ENCODE measurements around the gene STX17.
"Not testable (repeated sequence)": the region's sequence is repeated elsewhere in the genome, so short reads cannot be mapped to it uniquely, and the experiment has no call there.

The STX17 gene

GRCh38 chr9:99977033-99977792 lies 70.8 kb downstream of the STX17 start:
- DNase-seq = no peak

- DNase-seq = no peak
Measured at GRCh38 chr9:99978221-99978620, 71.8 kb downstream of the STX17 start.

GRCh38 chr9:99980598-99980997 lies 74.1 kb downstream of the STX17 start:
- DNase-seq = no peak

- DNase-seq = no peak
Measured at GRCh38 chr9:99986642-99987041, 80.2 kb downstream of the STX17 start.

- not testable (repeated sequence) for DNase-seq
Measured at GRCh38 chr9:99990508-99990907, 84.1 kb downstream of the STX17 start.

GRCh38 chr9:99998266-99998665 lies 91.8 kb downstream of the STX17 start:
- DNase-seq = no peak

- no peak for DNase-seq
Measured at GRCh38 chr9:99998866-99999265, 92.4 kb downstream of the STX17 start.

GRCh38 chr9:99999797-100000196 lies 93.3 kb downstream of the STX17 start:
- DNase-seq = no peak

GRCh38 chr9:100011062-100011681 lies 104.7 kb downstream of the STX17 start:
- DNase-seq = peak; percentile 41 to 75

- DNase-seq = no peak
Measured at GRCh38 chr9:100012279-100012678, 105.8 kb downstream of the STX17 start.

- DNase-seq = no peak
Measured at GRCh38 chr9:100013573-100013972, 107.1 kb downstream of the STX17 start.

- no peak for DNase-seq
Measured at GRCh38 chr9:100014846-100015245, 108.4 kb downstream of the STX17 start.

GRCh38 chr9:100019541-100019940 lies 113.1 kb downstream of the STX17 start:
- DNase-seq = no peak
